Measurements from ENCODE around the gene RHOC. TPM values are rescaled to one million over a fixed set of nuclear protein-coding genes. Genes with fewer than 3 reads are reported as not detected.
A peak's percentile ranks its signal among the peaks of the same experiment; 100 is the strongest.

Gene RHOC
- polyA plus RNA-seq, 1 of the 3 experiments (the other 2 are of a cell fraction) = 1,028 TPM

GRCh38 chr1:112714313-112715263, 7.7 kb upstream of the RHOC start:
- no peak for TF ChIP-seq EZH2phosphoT487 (IDR thresholded peaks at IDR 0.05; ENCODE audit: borderline replicate concordance, low read depth)
- TF ChIP-seq RCOR1 (IDR thresholded peaks at IDR 0.05; ENCODE audit: low read length) = no peak
- peak; percentile 21; the same call in 1 of the 2 replicates for TF ChIP-seq MAX (IDR thresholded peaks at IDR 0.05; ENCODE audit: low read depth)
- peak; percentile 47 for TF ChIP-seq CTCF (IDR thresholded peaks at IDR 0.05)
- no peaks in the 10 kb centered on the region for H3K36me3 ChIP-seq (replicated peaks in 1 of 2; ENCODE audit: control insufficient read depth in 1 of 2, insufficient read depth in 2 of 2, low read length in 1 of 2)
- H3K4me2 ChIP-seq = peak overlapping the region; percentile 96
- no peaks in the 10 kb centered on the region for H4K20me1 ChIP-seq (ENCODE audit: insufficient read depth)
- peaks cover 9% of the 10 kb centered on the region for H3F3A ChIP-seq (replicated peaks; ENCODE audit: insufficient read depth)
- ChIA-PET CTCF (interaction anchor here (1.0 to 11.8 kb wide), 30 partner anchors 6 to 362 kb away, joined by 3 to 754 read pairs (median 11); partner anchors contain the start of genes LRIG2, MOV10 and RHOC), POLR2A (interaction anchor here (0.9 to 1.0 kb wide), 3 partner anchors 10 to 358 kb away, joined by 3 to 5 read pairs (median 4); partner anchors contain the start of gene MOV10)
- peak overlapping the region; percentile 93 for H2AFZ ChIP-seq (ENCODE audit: low read depth)
- WGBS (ENCODE audit: low lambda C conversion rate) = 5% methylated on average over 20 of the region's 86 CpGs
- H3K79me2 ChIP-seq (ENCODE audit: insufficient read depth) = no peaks in the 10 kb centered on the region
- H3K27ac ChIP-seq (ENCODE audit: low read depth in 2 of 2, low read length in 1 of 2) = no peak overlapping the region; a peak in 1 of 4 replicates
- peak overlapping the region; percentile 72 to 83 for H3K4me3 ChIP-seq (ENCODE audit: low read depth in 2 of 2, low read length in 1 of 2)
- H3K4me1 ChIP-seq (ENCODE audit: control insufficient read depth in 1 of 2, insufficient read depth in 2 of 2, low read depth in 1 of 2, low read length in 1 of 2) = peaks cover 0 to 23% of the 10 kb centered on the region in 2 experiments; a peak in 1 of 4 replicates
- H3K9me2 ChIP-seq = no peaks in the 10 kb centered on the region
- H3K27me3 ChIP-seq (ENCODE audit: insufficient read depth) = no peaks in the 10 kb centered on the region
- H3K9me3 ChIP-seq = no peaks in the 10 kb centered on the region
- peak; percentile 50 for DNase-seq
- peak overlapping the region; percentile 22; the same call in 1 of the 2 replicates for H3K9ac ChIP-seq

- Histone ChIP-seq H3K27ac (ENCODE audit: low read depth in 2 of 2, low read length in 1 of 2) (no peak overlapping the region), H3K79me2 (ENCODE audit: insufficient read depth) (no peaks in the 10 kb centered on the region), H3K9ac (peak overlapping the region; percentile 22; the same call in 1 of the 2 replicates), H3K4me3 (ENCODE audit: low read depth in 2 of 2, low read length in 1 of 2) (peak overlapping the region; percentile 72 to 83), H2AFZ (ENCODE audit: low read depth) (peak overlapping the region; percentile 93; the same call in 1 of the 2 replicates), H3K4me1 (ENCODE audit: control insufficient read depth in 1 of 2, insufficient read depth in 2 of 2, low read depth in 1 of 2, low read length in 1 of 2) (peaks cover 0 to 20% of the 10 kb centered on the region in 2 experiments; a peak in 1 of 4 replicates), H3F3A (replicated peaks; ENCODE audit: insufficient read depth) (peaks cover 9% of the 10 kb centered on the region), H3K36me3 (replicated peaks in 1 of 2; ENCODE audit: control insufficient read depth in 1 of 2, insufficient read depth in 2 of 2, low read length in 1 of 2) (no peaks in the 10 kb centered on the region), H4K20me1 (ENCODE audit: insufficient read depth) (no peaks in the 10 kb centered on the region), H3K4me2 (peak overlapping the region; percentile 96), H3K27me3 (ENCODE audit: insufficient read depth) (no peaks in the 10 kb centered on the region), H3K9me2 (no peaks in the 10 kb centered on the region), H3K9me3 (no peaks in the 10 kb centered on the region)
- TF ChIP-seq SIN3A (IDR thresholded peaks at IDR 0.05; ENCODE audit: borderline replicate concordance, low read depth, low read length) (no peak), FOXJ3 (CRISPR knock-in tag; IDR thresholded peaks at IDR 0.05) (no peak), RCOR1 (IDR thresholded peaks at IDR 0.05; ENCODE audit: low read length) (no peak), GABPA (IDR thresholded peaks at IDR 0.05; ENCODE audit: low read depth) (no peak), RFX5 (IDR thresholded peaks at IDR 0.05; ENCODE audit: low read length) (no peak), MXI1 (IDR thresholded peaks at IDR 0.05; ENCODE audit: low read depth, low read length) (no peak), PBX3 (IDR thresholded peaks at IDR 0.05) (no peak), SMC3 (IDR thresholded peaks at IDR 0.05; ENCODE audit: low read depth, low read length) (no peak), USF1 (IDR thresholded peaks at IDR 0.05; ENCODE audit: borderline replicate concordance, low read depth) (no peak), RXRA (IDR thresholded peaks at IDR 0.05; ENCODE audit: borderline replicate concordance, low read depth) (no peak), FOXM1 (IDR thresholded peaks at IDR 0.05; ENCODE audit: low read depth) (no peak)
- DNase-seq = no peak
- POLR2A ChIA-PET = no interaction called here
- CTCF ChIA-PET = interaction anchor here (1.4 to 11.8 kb wide), 12 partner anchors 8 to 359 kb away, joined by 3 to 754 read pairs (median 28); partner anchors contain the start of genes LRIG2 and MOV10
- 85% methylated on average over 9 of the region's 14 CpGs for WGBS (ENCODE audit: low lambda C conversion rate)
Measured at GRCh38 chr1:112713466-112714312, 6.8 kb upstream of the RHOC start.

Data from SK-N-SH (cell line).